ENCODE results near the gene OR52E6. TPM values are rescaled to one million over a fixed set of nuclear protein-coding genes. Genes with fewer than 3 reads are reported as not detected.

The OR52E6 gene
- total RNA-seq, 4 donors from 2014 or later = not detected

- Histone ChIP-seq H3K4me3 (no peak overlapping the region), H3K4me1 (no peaks in the 10 kb centered on the region), H3K27me3 (no peaks in the 10 kb centered on the region), H3K36me3 (no peaks in the 10 kb centered on the region), H3K9me3 (peaks cover 0 to 6% (median 0%) of the 10 kb centered on the region in 3 donors), H3K27ac (no peak overlapping the region)
- TF ChIP-seq CTCF (IDR thresholded peaks at IDR 0.05) = no peak
- no peak for TF ChIP-seq EP300 (IDR thresholded peaks at IDR 0.05)
- no peak for TF ChIP-seq POLR2AphosphoS5 (IDR thresholded peaks at IDR 0.05)
- TF ChIP-seq POLR2A (IDR thresholded peaks at IDR 0.05) = no peak
- ATAC-seq = no peak
Observed at GRCh38 chr11:5847711-5848110, 6.0 kb upstream of the OR52E6 start.

- Histone ChIP-seq H3K4me3 (no peak overlapping the region), H3K9me3 (peaks cover 0 to 4% (median 0%) of the 10 kb centered on the region in 3 donors), H3K27ac (no peak overlapping the region), H3K36me3 (no peaks in the 10 kb centered on the region), H3K4me1 (no peaks in the 10 kb centered on the region), H3K27me3 (no peaks in the 10 kb centered on the region)
- no peak for ATAC-seq
- TF ChIP-seq POLR2AphosphoS5 (IDR thresholded peaks at IDR 0.05) (no peak), CTCF (IDR thresholded peaks at IDR 0.05) (no peak), POLR2A (IDR thresholded peaks at IDR 0.05) (no peak), EP300 (IDR thresholded peaks at IDR 0.05) (no peak)
- WGBS, 2 donors (ENCODE audit: low coverage in 1 of 2) = 27 to 38% methylated on average over 1 of the region's 1 CpG
Observed at GRCh38 chr11:5846701-5847100, 5.0 kb upstream of the OR52E6 start.

- H3K27ac ChIP-seq = no peak overlapping the region
- H3K36me3 ChIP-seq = no peaks in the 10 kb centered on the region
- no peaks in the 10 kb centered on the region for H3K4me1 ChIP-seq
- TF ChIP-seq POLR2AphosphoS5 (IDR thresholded peaks at IDR 0.05) = no peak
- no peak for TF ChIP-seq CTCF (IDR thresholded peaks at IDR 0.05)
- no peak for TF ChIP-seq POLR2A (IDR thresholded peaks at IDR 0.05)
- TF ChIP-seq EP300 (IDR thresholded peaks at IDR 0.05) = no peak
- H3K27me3 ChIP-seq = no peaks in the 10 kb centered on the region
- no peak for ATAC-seq
- peaks cover 0 to 11% (median 0%) of the 10 kb centered on the region in 3 donors for H3K9me3 ChIP-seq
- no peak overlapping the region for H3K4me3 ChIP-seq
- 80 to 89% methylated on average over 2 of the region's 2 CpGs for WGBS, 2 donors (ENCODE audit: low coverage in 1 of 2)
Observed at GRCh38 chr11:5837695-5838094, 4.0 kb downstream of the OR52E6 start.

GRCh38 chr11:5833446-5833845, 8.3 kb downstream of the OR52E6 start:
- H3K36me3 ChIP-seq = no peaks in the 10 kb centered on the region
- no peak overlapping the region for H3K4me3 ChIP-seq
- WGBS, 2 donors (ENCODE audit: low coverage in 1 of 2) = 35 to 46% methylated on average over 2 of the region's 2 CpGs
- TF ChIP-seq POLR2AphosphoS5 (IDR thresholded peaks at IDR 0.05) (no peak), CTCF (IDR thresholded peaks at IDR 0.05) (no peak), POLR2A (IDR thresholded peaks at IDR 0.05) (no peak), EP300 (IDR thresholded peaks at IDR 0.05) (no peak)
- no peak for ATAC-seq
- no peak overlapping the region for H3K27ac ChIP-seq
- H3K4me1 ChIP-seq = no peaks in the 10 kb centered on the region
- peaks cover 0 to 11% (median 0%) of the 10 kb centered on the region in 3 donors for H3K9me3 ChIP-seq
- no peaks in the 10 kb centered on the region for H3K27me3 ChIP-seq

GRCh38 chr11:5831196-5831829, 10.4 kb downstream of the OR52E6 start:
- Histone ChIP-seq H3K27ac (no peak overlapping the region), H3K36me3 (no peaks in the 10 kb centered on the region), H3K4me1 (no peaks in the 10 kb centered on the region), H3K27me3 (peaks cover 5% of the 10 kb centered on the region), H3K4me3 (no peak overlapping the region), H3K9me3 (peaks cover 0 to 6% (median 0%) of the 10 kb centered on the region in 3 donors)
- WGBS, 2 donors (ENCODE audit: low coverage in 1 of 2) = 80 to 100% methylated on average over 2 of the region's 6 CpGs
- ATAC-seq = no peak
- TF ChIP-seq POLR2AphosphoS5 (IDR thresholded peaks at IDR 0.05) (no peak), EP300 (IDR thresholded peaks at IDR 0.05) (no peak), POLR2A (IDR thresholded peaks at IDR 0.05) (no peak), CTCF (IDR thresholded peaks at IDR 0.05) (no peak)
